GM12865 (cell line): ENCODE results near the gene RUBCN.
A peak's percentile ranks its signal among the peaks of the same experiment; 100 is the strongest.

Experiments used
- DNase-seq: peaks from one replicate; pipeline ENCODE4 v3.0.0; 2010; ENCODE audit warnings: low read depth
- H3K4me3 ChIP-seq: 2 replicates; pipeline ENCODE4 v1.5.1; 2011; ENCODE audit warnings: mild to moderate bottlenecking, low read depth, low read length, control low read depth
- CTCF ChIP-seq: IDR thresholded peaks from 2 replicates; pipeline ENCODE4 v1.5.1; 2011; ENCODE audit warnings: low read length, control low read depth, low read depth, inconsistent platforms; ENCODE audit not compliant: insufficient read depth; ENCODE audit errors: missing control alignments

The RUBCN gene

DNA sequence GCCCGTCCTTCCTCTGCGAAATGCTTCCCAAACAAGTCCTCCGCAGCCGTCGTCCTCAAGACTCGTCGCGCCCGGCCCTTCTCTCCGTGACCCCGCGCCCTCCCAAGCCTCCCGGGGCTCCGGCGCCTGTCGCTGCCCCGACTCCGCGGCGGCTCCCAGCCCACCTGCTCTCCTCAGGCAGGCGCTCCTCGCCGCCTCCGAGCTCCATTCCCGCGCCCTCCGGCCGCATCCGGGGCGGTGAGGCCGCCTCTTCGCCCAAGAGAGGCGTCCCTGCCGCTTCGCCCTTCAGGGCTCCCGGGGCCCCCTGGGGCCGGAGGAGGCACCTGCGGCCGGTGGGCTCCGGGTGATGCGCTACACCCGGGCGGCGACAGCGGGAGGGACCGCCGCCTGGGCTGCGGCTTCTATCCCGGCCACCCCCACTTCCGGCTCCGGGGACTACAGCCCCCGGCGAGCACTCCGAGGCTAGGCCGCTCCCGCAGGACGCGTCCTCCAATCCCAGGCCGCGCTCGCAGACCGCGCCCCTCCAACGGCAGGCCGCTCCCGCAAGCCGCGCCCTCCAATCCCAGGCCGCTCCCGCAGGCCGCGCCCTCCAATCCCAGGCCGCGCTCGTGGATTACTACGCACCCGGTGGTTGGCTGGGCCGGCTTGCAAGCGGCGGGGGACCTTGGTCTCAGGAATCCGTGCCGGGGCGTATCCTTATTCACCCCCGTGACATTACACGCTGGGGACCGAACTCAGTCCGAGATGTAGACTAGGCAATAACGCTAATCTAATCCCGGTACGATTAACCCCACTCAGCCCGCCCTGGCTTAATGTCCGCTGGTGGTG, at the start of gene RUBCN:
Gene RUBCN (minus strand): TSS at position 414 of the 828 bp plus-strand sequence. CDS start 185 bp downstream, at position 229.
- peak within 1 kb of the TSS; percentile 99 for H3K4me3 ChIP-seq
- no peak for TF ChIP-seq CTCF
- peak; percentile 98 for DNase-seq

DNA sequence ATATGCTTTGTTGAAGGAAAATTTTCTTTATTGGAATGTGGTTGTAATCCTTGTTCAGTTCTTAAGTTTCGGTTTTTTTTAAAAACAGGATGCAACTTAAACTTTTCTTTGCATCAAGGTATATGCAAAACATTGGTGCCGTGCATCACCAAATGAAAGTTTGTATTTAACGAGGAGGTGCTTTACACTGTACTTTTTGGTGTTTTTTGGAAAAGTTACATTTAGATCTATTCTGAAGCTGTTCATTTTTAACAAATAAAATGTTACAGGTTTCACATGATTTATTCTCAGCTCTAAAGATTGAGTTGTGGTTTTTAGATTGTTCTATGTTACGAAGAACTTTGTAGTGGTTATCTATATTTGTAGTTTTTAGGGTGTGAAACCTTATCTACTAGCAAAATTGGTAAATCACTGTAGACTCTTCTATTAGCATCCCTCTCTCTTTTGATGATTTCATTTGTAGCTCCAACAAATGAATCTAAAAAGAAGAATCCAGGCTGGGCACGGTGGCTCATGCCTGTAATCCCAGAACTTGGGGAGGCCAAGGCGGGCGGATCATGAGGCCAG, 47.4 kb upstream of the RUBCN start:
- TF ChIP-seq CTCF = no peak
- peak overlapping the region; percentile 38 for H3K4me3 ChIP-seq
- DNase-seq = peak; percentile 50

DNA sequence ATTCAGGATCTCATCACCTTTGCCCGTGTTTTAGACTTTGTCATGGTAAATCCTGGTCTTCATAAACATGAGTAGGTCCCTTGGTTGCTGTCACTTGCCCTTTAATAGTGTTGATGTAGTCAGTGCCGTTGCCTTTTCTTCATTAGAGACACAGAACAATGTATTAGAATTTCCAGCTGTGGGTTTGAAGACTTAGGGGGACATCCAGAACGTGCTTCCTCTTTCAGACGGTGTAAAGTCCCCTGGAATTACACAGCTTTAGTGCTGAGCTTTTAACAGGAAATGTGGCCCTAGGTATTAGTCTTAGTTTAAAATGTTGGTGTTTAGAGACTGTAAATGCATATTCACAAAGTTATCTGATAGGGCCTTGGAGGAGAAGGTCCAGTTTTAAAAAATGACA, 45.5 kb upstream of the RUBCN start:
- DNase-seq = peak; percentile 76
- peak overlapping the region; percentile 5 for H3K4me3 ChIP-seq
- no peak for TF ChIP-seq CTCF

DNA sequence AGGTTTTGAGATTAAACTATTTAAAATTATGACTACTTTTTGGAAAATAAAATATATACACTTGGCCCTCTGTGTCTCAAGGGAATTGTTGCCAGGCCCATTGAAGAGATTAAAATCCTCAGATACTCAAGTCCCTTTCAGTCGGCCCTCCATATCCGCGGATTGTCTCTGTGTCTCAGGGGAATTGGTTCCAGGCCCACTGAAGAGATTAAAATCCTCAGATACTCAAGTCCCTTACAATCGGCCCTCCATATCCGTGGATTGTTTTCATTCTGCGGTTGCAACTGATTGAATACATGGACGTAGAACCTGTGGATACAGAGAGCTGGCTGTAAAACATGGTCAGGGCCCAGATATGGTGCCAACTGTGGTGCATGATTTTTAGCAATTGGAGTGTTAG, 38.6 kb upstream of the RUBCN start:
- no peak for TF ChIP-seq CTCF
- H3K4me3 ChIP-seq = no peak overlapping the region
- no peak for DNase-seq

DNA sequence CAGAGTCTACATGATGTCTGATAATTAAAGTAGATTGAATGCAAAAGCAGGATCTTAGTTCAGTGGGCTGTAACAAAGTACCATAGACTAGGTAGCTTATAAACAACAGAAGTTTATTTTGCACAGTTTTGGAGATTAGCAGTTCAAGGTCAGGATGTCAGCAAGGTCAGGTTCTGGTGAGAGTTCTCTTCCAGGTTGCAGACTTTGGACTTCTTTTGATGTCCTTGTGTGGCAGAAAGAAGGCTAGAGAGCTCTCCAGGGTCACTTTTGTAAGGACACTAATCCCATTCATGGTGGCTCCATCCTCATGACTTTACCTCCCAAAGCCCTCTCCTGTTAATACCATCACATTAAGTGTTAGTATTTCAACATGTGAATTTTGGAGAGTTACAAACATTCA, 25.1 kb upstream of the RUBCN start:
- H3K4me3 ChIP-seq = no peak overlapping the region
- no peak for DNase-seq
- TF ChIP-seq CTCF = no peak

DNA sequence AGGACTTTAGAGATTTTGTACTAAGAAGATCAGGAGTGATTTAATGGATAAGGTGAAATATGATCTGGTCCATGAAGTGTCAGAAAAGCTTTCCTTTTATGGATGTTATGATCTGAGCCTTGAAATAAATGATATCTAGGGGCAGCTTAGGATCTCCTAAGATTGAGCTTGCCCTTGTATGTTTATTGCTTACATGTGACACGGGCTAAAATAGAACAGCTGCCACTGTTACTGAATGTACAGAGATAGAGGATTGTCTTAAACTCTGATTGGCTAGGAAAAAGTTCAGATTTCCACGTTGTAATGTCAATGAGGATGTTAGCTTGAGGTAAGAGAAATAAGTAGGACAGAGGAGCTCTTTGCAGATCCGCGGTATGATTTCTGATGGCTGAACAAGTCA, 21.8 kb upstream of the RUBCN start:
- H3K4me3 ChIP-seq = no peak overlapping the region
- DNase-seq = no peak
- TF ChIP-seq CTCF = no peak
